MV-4-11 (cell line): ENCODE measurements around the gene SLC34A1.

ENCODE experiments used
- DNase-seq: peaks from one replicate; lab custom pipeline; 2025; lab: John Stamatoyannopoulos, UW

Gene SLC34A1

GRCh38 chr5:177388521-177389052, 4.4 kb downstream of the SLC34A1 start:
- no peak for DNase-seq

GRCh38 chr5:177389241-177390169, 5.3 kb downstream of the SLC34A1 start:
- peak; percentile 94 for DNase-seq

- peak; percentile 78 for DNase-seq
These were observed 6.4 kb downstream of the SLC34A1 start for GRCh38 chr5:177390363-177391300.

GRCh38 chr5:177392765-177393164, 8.5 kb downstream of the SLC34A1 start:
- DNase-seq, result peak; percentile 28

- DNase-seq, result peak; percentile 62
These were observed 9.1 kb downstream of the SLC34A1 start for GRCh38 chr5:177393206-177393765.

- no peak for DNase-seq
These were observed 9.8 kb downstream of the SLC34A1 start for GRCh38 chr5:177393990-177394389.

- DNase-seq, result no peak
These were observed 11.8 kb downstream of the SLC34A1 start for GRCh38 chr5:177396078-177396477.

GRCh38 chr5:177396807-177397206, 12.6 kb downstream of the SLC34A1 start:
- DNase-seq, result no peak

GRCh38 chr5:177397875-177398390, 13.7 kb downstream of the SLC34A1 start:
- DNase-seq, result no peak

- no peak for DNase-seq
These were observed 16.0 kb downstream of the SLC34A1 start, which contains the start of gene PFN3 for GRCh38 chr5:177399997-177400868. TSS of gene PFN3 (minus strand) at chr5:177400661. CDS start at chr5:177400576, 85 bp downstream.

- DNase-seq, result peak; percentile 10
These were observed 18.2 kb downstream of the SLC34A1 start for GRCh38 chr5:177402271-177403043.

GRCh38 chr5:177403102-177403791, 19.0 kb downstream of the SLC34A1 start:
- DNase-seq, result no peak

GRCh38 chr5:177403792-177404640, 19.8 kb downstream of the SLC34A1 start:
- peak; percentile 79 for DNase-seq

- DNase-seq, result no peak
These were observed 20.5 kb downstream of the SLC34A1 start for GRCh38 chr5:177404641-177405179.

- DNase-seq, result no peak
These were observed 21.1 kb downstream of the SLC34A1 start for GRCh38 chr5:177405312-177405711.

GRCh38 chr5:177405805-177406204, 21.6 kb downstream of the SLC34A1 start:
- DNase-seq, result peak; percentile 87

- no peak for DNase-seq
These were observed 25.0 kb downstream of the SLC34A1 start, which contains the start of gene F12 for GRCh38 chr5:177409043-177409801. TSS of gene F12 (minus strand) at chr5:177409564. CDS start at chr5:177409527, 37 bp downstream.
